WTC11 (cell line): ENCODE data around the gene TJP3. TPM values are rescaled to one million over a fixed set of nuclear protein-coding genes. Genes with fewer than 3 reads are reported as not detected.
"Not testable (repeated sequence)": the region's sequence is repeated elsewhere in the genome, so short reads cannot be mapped to it uniquely, and the experiment has no call there.

Experiments used
- ATAC-seq: fragments of 200-7000 bp; cut with Tn5 transposase; 2 replicates; pipeline ENCODE4 v1.10.0; 2021; ENCODE audit warnings: mild to moderate bottlenecking, moderate library complexity
- CTCF ChIA-PET: fragments of 300-600 bp; sonication (Branson Sonifier 250); formaldehyde crosslinking; loops from one replicate; lab custom pipeline; 2021; ENCODE audit warnings: antibody characterized with exemption; lab: Charles Lee
- POLR2A ChIA-PET: fragments of 350-600 bp; sonication (Branson Sonifier 250); formaldehyde crosslinking; loops from one replicate; lab custom pipeline; 2021; ENCODE audit warnings: antibody characterized with exemption; lab: Charles Lee
- DNase-seq: peaks from one replicate; pipeline ENCODE4 v3.0.0; 2021; ENCODE audit warnings: low spot score
- H3K27ac Mint-ChIP-seq: 2 replicates; pipeline ENCODE4 v1.8.0; 2021; ENCODE audit warnings: mixed read lengths
- H3K27me3 Mint-ChIP-seq: 2 replicates; pipeline ENCODE4 v1.8.0; 2021; ENCODE audit warnings: low read depth, mild to moderate bottlenecking, moderate library complexity, mixed read lengths
- H3K36me3 Mint-ChIP-seq: 2 replicates; pipeline ENCODE4 v1.8.0; 2021; ENCODE audit warnings: mixed read lengths
- H3K4me1 Mint-ChIP-seq: 2 replicates; pipeline ENCODE4 v1.8.0; 2022; ENCODE audit warnings: mixed read lengths
- H3K4me3 Mint-ChIP-seq: 2 replicates; pipeline ENCODE4 v1.8.0; 2021; ENCODE audit warnings: mild to moderate bottlenecking, moderate library complexity, mixed read lengths
- H3K9me3 Mint-ChIP-seq: 2 replicates; pipeline ENCODE4 v1.8.0; 2021; ENCODE audit warnings: mixed read lengths
- CBFB ChIP-seq: sonication (generic); formaldehyde crosslinking; IDR thresholded peaks from 2 replicates; pipeline ENCODE4 v1.8.1; 2022; ENCODE audit warnings: mild to moderate bottlenecking, low read depth, missing genetic modification reagents
- CTCF ChIP-seq: fragments of 200-600 bp; IDR thresholded peaks from 2 replicates; pipeline ENCODE4 v1.8.0; 2022; ENCODE audit warnings: antibody characterized with exemption
- ETV6 ChIP-seq: sonication (generic); formaldehyde crosslinking; IDR thresholded peaks from 2 replicates; pipeline ENCODE4 v1.8.1; 2022; ENCODE audit warnings: mild to moderate bottlenecking, missing genetic modification reagents
- FOXK1 ChIP-seq: sonication (generic); formaldehyde crosslinking; IDR thresholded peaks from 2 replicates; pipeline ENCODE4 v1.8.0; 2022; ENCODE audit warnings: mild to moderate bottlenecking, moderate library complexity, missing genetic modification reagents
- IRF2 ChIP-seq: sonication (generic); formaldehyde crosslinking; IDR thresholded peaks from 2 replicates; pipeline ENCODE4 v1.8.0; 2022; ENCODE audit warnings: low read depth, missing genetic modification reagents, borderline replicate concordance
- NFE2L1 ChIP-seq: sonication (generic); formaldehyde crosslinking; IDR thresholded peaks from 2 replicates; pipeline ENCODE4 v1.8.1; 2023; ENCODE audit warnings: missing genetic modification reagents
- NR1H2 ChIP-seq: sonication (generic); formaldehyde crosslinking; IDR thresholded peaks from 2 replicates; pipeline ENCODE4 v1.9.0; 2021; ENCODE audit warnings: mild to moderate bottlenecking, moderate library complexity, missing genetic modification reagents
- OVOL2 ChIP-seq: fragments of 250-450 bp; sonication (Bioruptor Pico); IDR thresholded peaks from 2 replicates; pipeline ENCODE4 v1.9.0; 2021; ENCODE audit warnings: mild to moderate bottlenecking, borderline replicate concordance
- SMAD3 ChIP-seq: sonication (generic); formaldehyde crosslinking; IDR thresholded peaks from 2 replicates; pipeline ENCODE4 v1.8.0; 2022; ENCODE audit warnings: missing genetic modification reagents, mild to moderate bottlenecking, borderline replicate concordance
- SP1 ChIP-seq: sonication (generic); formaldehyde crosslinking; conservative IDR thresholded peaks from 2 replicates; pipeline ENCODE4 v1.8.1; 2022; ENCODE audit warnings: missing genetic modification reagents
- ZBTB21 ChIP-seq: sonication (generic); formaldehyde crosslinking; IDR thresholded peaks from 2 replicates; pipeline ENCODE4 v1.8.1; 2023; ENCODE audit warnings: mild to moderate bottlenecking, missing genetic modification reagents, borderline replicate concordance
- ZNF317 ChIP-seq: sonication (generic); formaldehyde crosslinking; IDR thresholded peaks from 2 replicates; pipeline ENCODE4 v1.8.1; 2023; ENCODE audit warnings: low read depth, mild to moderate bottlenecking, moderate library complexity, missing genetic modification reagents, borderline replicate concordance
- ZNF423 ChIP-seq: fragments of 250-450 bp; sonication (Bioruptor Pico); IDR thresholded peaks from 2 replicates; pipeline ENCODE4 v2.1.2; 2022; ENCODE audit warnings: mild to moderate bottlenecking, moderate library complexity
- total RNA-seq: library from RNA; stranded (reverse); gene quantifications from 3 replicates; pipeline ENCODE4 v1.2.3, GENCODE V29; 2021
- TF ChIP-seq, protein P1 (sequence below): sonication (generic); formaldehyde crosslinking; IDR thresholded peaks from 2 replicates; pipeline ENCODE4 v1.8.1; 2022; ENCODE audit warnings: missing genetic modification reagents, borderline replicate concordance

Gene TJP3
- total RNA-seq, 1 experiment from 2014 or later: 36.2 TPM

GRCh38 chr19:3663838-3664237, 44.3 kb upstream of the TJP3 start:
- Mint-ChIP-seq H3K9me3 (no peaks in the 10 kb centered on the region), H3K4me1 (no peaks in the 10 kb centered on the region), H3K27ac (no peak overlapping the region), H3K4me3 (no peak overlapping the region), H3K36me3 (peaks cover 17% of the 10 kb centered on the region), H3K27me3 (no peaks in the 10 kb centered on the region)
- ATAC-seq (no peak), DNase-seq (no peak)
- TF ChIP-seq NFE2L1 (no peak), ETV6 (CRISPR knock-in tag) (no peak)
- POLR2A ChIA-PET: no interaction called here
- CTCF ChIA-PET: no interaction called here

DNA sequence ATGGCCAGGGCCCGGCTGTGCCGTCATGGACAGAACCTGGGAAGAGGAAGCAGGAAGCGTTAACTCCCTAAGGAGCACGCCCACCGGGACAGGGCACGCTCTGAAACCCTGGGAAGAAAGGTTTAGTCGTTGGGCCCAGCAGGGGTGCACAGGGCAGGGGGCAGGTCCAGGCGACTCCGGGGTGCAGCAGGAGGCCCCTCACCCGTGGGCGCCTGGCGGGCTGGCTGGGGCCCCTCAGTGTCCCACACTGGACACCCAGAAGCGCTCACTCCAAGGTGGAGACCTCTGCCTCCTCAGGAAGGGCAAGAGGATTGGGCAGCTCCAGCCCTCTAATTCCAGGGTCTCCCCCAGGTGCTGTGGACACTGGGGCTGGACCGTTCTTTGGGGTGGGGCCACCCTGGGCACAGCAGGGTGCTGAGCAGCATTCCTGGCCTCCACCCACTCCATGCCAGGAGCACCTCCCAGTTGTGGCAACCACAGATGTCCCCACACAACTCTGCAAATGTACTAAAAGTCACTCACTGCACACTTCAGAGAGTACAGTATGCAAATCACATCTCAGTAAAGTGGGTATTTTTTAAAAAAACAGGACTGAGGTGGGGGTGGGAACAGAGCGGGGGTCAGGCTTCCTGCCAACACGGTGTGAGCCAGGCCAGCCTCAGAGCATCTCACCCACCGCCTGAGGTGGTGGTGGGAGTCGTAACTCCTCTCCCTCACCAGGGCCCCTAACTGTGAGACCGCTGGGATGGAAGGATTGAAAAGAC, 43.1 kb upstream of the TJP3 start:
- POLR2A ChIA-PET: no interaction called here
- TF ChIP-seq SMAD3 (CRISPR knock-in tag) (no peak), FOXK1 (no peak), IRF2 (no peak), ZNF317 (CRISPR knock-in tag) (no peak), OVOL2 (CRISPR knock-in tag) (no peak)
- TF ChIP-seq, protein P1, sequence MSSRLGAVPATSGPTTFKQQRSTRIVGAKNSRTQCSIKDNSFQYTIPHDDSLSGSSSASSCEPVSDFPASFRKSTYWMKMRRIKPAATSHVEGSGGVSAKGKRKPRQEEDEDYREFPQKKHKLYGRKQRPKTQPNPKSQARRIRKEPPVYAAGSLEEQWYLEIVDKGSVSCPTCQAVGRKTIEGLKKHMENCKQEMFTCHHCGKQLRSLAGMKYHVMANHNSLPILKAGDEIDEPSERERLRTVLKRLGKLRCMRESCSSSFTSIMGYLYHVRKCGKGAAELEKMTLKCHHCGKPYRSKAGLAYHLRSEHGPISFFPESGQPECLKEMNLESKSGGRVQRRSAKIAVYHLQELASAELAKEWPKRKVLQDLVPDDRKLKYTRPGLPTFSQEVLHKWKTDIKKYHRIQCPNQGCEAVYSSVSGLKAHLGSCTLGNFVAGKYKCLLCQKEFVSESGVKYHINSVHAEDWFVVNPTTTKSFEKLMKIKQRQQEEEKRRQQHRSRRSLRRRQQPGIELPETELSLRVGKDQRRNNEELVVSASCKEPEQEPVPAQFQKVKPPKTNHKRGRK: no peak
- TF ChIP-seq, all 79 proteins: peak for 0

DNA sequence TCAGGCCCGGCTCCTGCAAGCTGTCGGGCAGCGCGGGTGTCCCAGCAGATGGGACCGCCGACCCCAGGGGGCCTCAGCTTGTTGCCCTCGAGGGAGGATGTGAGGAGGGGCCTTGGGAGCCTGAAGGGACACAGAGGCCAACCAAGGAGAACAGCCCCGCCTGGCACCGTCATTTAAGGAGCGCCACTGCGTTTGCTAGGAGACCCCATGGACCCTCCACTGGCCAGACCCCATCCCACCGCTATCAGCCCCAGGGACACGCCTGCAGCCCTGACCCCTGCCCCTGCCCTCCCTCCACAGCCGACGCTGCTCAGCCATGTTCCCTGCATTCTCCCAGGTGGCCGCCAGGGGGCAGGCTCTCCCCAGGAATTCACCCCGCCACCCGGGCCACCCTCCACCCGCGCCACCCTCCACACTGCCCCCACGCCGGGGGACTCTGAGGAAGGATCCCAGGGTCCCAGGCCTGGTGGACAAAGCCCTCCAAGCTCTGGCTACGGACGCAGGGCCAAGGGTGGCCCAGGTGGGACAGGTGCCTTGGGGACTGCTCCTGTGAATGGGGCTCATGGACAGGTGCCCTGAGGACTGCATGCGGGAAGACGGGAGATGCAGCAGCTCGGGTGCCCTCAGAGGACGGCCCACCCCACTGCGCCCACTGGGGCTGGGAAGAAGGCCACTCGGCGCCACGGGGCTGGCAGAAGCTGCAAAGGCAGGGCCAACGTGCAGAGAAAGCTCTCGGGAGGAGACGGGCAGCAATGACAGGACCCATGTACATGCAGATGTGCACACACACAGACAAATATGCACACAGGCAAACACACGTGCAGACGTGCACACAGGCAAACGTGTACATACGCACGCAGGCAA, 42.3 kb upstream of the TJP3 start:
- H3K9me3 Mint-ChIP-seq: no peaks in the 10 kb centered on the region
- peak; percentile 74 for ATAC-seq
- H3K27me3 Mint-ChIP-seq: no peaks in the 10 kb centered on the region
- POLR2A ChIA-PET: no interaction called here
- peak overlapping the region; percentile 76 for H3K27ac Mint-ChIP-seq
- H3K4me1 Mint-ChIP-seq: no peaks in the 10 kb centered on the region
- TF ChIP-seq CBFB (CRISPR knock-in tag): no peak
- TF ChIP-seq ZNF423 (CRISPR knock-in tag): no peak
- TF ChIP-seq NR1H2 (CRISPR knock-in tag): no peak
- TF ChIP-seq ZBTB21 (CRISPR knock-in tag): 0 out of 2 replicates have a peak, but pooled peaks have one; percentile 55
- TF ChIP-seq SP1: peak; percentile 49; the same call in 1 of the 2 replicates
- TF ChIP-seq CTCF: peak; percentile 98
- TF ChIP-seq, protein P1: no peak
- TF ChIP-seq, all 79 proteins: peak for 3
- peak; percentile 81 for DNase-seq
- Mint-ChIP-seq H3K4me3 (no peak overlapping the region), H3K36me3 (peaks cover 15% of the 10 kb centered on the region)
- CTCF ChIA-PET: interaction anchor here (0.5 to 4.2 kb wide), 17 partner anchors 11 to 412 kb away, joined by 3 to 22 read pairs (median 4); partner anchors contain the start of gene PIP5K1C

More for the DNA sequence above, 43.1 kb upstream of the TJP3 start:
- no peaks in the 10 kb centered on the region for H3K27me3 Mint-ChIP-seq
- peaks cover 17% of the 10 kb centered on the region for H3K36me3 Mint-ChIP-seq
- no peaks in the 10 kb centered on the region for H3K9me3 Mint-ChIP-seq
- DNase-seq (no peak), ATAC-seq (no peak)
- H3K4me1 Mint-ChIP-seq: no peaks in the 10 kb centered on the region
- CTCF ChIA-PET: interaction anchor here (0.5 to 4.2 kb wide), 8 partner anchors 10 to 347 kb away, joined by 3 to 22 read pairs (median 4); partner anchors contain the start of gene PIP5K1C
- H3K4me3 Mint-ChIP-seq: no peak overlapping the region
- no peak overlapping the region for H3K27ac Mint-ChIP-seq

- ATAC-seq, DNase-seq, POLR2A ChIA-PET, H3K9me3 Mint-ChIP-seq, H3K27me3 Mint-ChIP-seq, H3K4me3 Mint-ChIP-seq, H3K4me1 Mint-ChIP-seq: not testable (repeated sequence)
- Mint-ChIP-seq H3K36me3 (peaks cover 10% of the 10 kb centered on the region; the same call in 1 of the 2 replicates), H3K27ac (peak overlapping the region; percentile 76)
- CTCF ChIA-PET: interaction anchor here (0.6 to 4.2 kb wide), 13 partner anchors 12 to 411 kb away, joined by 3 to 22 read pairs (median 4); partner anchors contain the start of gene PIP5K1C
Observed at GRCh38 chr19:3666545-3666856, 41.7 kb upstream of the TJP3 start.
